K562 (cell line): Measurements from ENCODE around the gene FRMD4A. TPM values are rescaled to one million over a fixed set of nuclear protein-coding genes. Genes with fewer than 3 reads are reported as not detected.

Experiments used
- ATAC-seq: fragments of 200-7000 bp; cut with Tn5 transposase; 3 replicates; pipeline ENCODE4 v1.9.1; 2020; ENCODE audit warnings: moderate library complexity
- BruUV-seq: library from RNA; stranded (reverse); fragments of 400-500 nt; replicated peaks from 2 replicates; lab custom pipeline; 2021; lab: Mats Ljungman, UMichigan
- CTCF ChIA-PET: fragments of 300-600 bp; formaldehyde crosslinking; extraction: SDS; loops from one replicate; lab custom pipeline; 2021; ENCODE audit warnings: low intra/inter-chr PET ratio; lab: Yijun Ruan, JAX
- POLR2A ChIA-PET: fragments of 300-600, 350-650 bp; sonication (Branson Sonifier 250); formaldehyde crosslinking; extraction: SDS; loops from one replicate; lab custom pipeline; 2021; ENCODE audit warnings: antibody characterized with exemption, inconsistent platforms; lab: Yijun Ruan, JAX
- DNase-seq, 4 experiments: peaks; one replicate each; pipeline versions ENCODE4 v3.0.0 to v3.0.0-alpha.2; 2011 to 2018; ENCODE audit warnings: low spot score in 3 of 4, mixed read lengths in 3 of 4; ENCODE audit errors: extremely low read depth in 1 of 4
- FAIRE-seq: peaks from 2 replicates; lab custom pipeline; 2011; peaks lifted over from hg19 to GRCh38; lab: Jason Lieb, UNC
- H2AFZ ChIP-seq: 2 replicates; pipeline ENCODE4 v1.6.0; 2011; ENCODE audit warnings: low read depth, low read length, control low read depth, inconsistent platforms
- H3K27ac ChIP-seq: fragments of 200-600 bp; 3 replicates; pipeline ENCODE4 v1.8.0; 2011; ENCODE audit warnings: low read depth, mild to moderate bottlenecking, control low read depth, inconsistent platforms, low read length, moderate library complexity, mixed read lengths; ENCODE audit errors: extremely low read depth
- H3K27me3 ChIP-seq, 2 experiments: fragments of 300-600 bp in 1 of 2; 2 replicates in 1 of 2; 3 replicates in 1 of 2; pipeline versions ENCODE4 v1.6.0 to v1.8.0; 2011; ENCODE audit warnings: inconsistent platforms in 2 of 2, low read length in 2 of 2, mild to moderate bottlenecking in 1 of 2, mixed read lengths in 1 of 2, moderate library complexity in 1 of 2; ENCODE audit not compliant: control insufficient read depth in 2 of 2, insufficient read depth in 2 of 2
- H3K36me3 ChIP-seq: fragments of 300-600 bp; 3 replicates; pipeline ENCODE4 v1.8.0; 2011; ENCODE audit warnings: mild to moderate bottlenecking, low read length, inconsistent platforms; ENCODE audit not compliant: control insufficient read depth, insufficient read depth
- H3K4me1 ChIP-seq, 2 experiments: fragments of 200-600 bp in 1 of 2; replicated peaks in 1 of 2; 2 replicates in 1 of 2; 3 replicates in 1 of 2; pipeline versions ENCODE4 v1.5.1 to v1.8.0; 2011; ENCODE audit warnings: inconsistent platforms in 2 of 2, low read length in 2 of 2, mild to moderate bottlenecking in 1 of 2, mixed read lengths in 1 of 2, moderate library complexity in 1 of 2; ENCODE audit not compliant: control insufficient read depth in 2 of 2, insufficient read depth in 2 of 2
- H3K4me2 ChIP-seq: 2 replicates; pipeline ENCODE4 v1.6.1; 2011; ENCODE audit warnings: low read length, control low read depth, inconsistent platforms, mixed read lengths; ENCODE audit not compliant: insufficient read depth
- H3K4me3 ChIP-seq: fragments of 200-600 bp; sonication (generic), shearing (Covaris generic); 2 replicates; pipeline ENCODE4 v1.5.1; 2016; ENCODE audit warnings: control low read depth, inconsistent platforms
- H3K79me2 ChIP-seq: fragments of 200-600 bp; 3 replicates; pipeline ENCODE4 v1.8.0; 2011; ENCODE audit warnings: low read length, inconsistent platforms; ENCODE audit not compliant: control insufficient read depth, insufficient read depth
- H3K9ac ChIP-seq, 2 experiments: 2 replicates each; pipeline versions ENCODE4 v1.6.0 to v1.6.1; 2011; ENCODE audit warnings: low read depth in 2 of 2, low read length in 2 of 2, control low read depth in 1 of 2, inconsistent platforms in 1 of 2, mild to moderate bottlenecking in 1 of 2, mixed read lengths in 1 of 2; ENCODE audit not compliant: insufficient read depth in 1 of 2
- H3K9me1 ChIP-seq: one replicate; pipeline ENCODE4 v1.6.0; 2011; ENCODE audit warnings: inconsistent platforms, mild to moderate bottlenecking, low read length, moderate library complexity; ENCODE audit not compliant: control insufficient read depth, insufficient read depth
- H3K9me3 ChIP-seq: replicated peaks from 2 replicates; pipeline ENCODE4 v1.5.1; 2011; ENCODE audit warnings: low read depth, low read length, inconsistent platforms; ENCODE audit not compliant: control insufficient read depth, insufficient read depth
- H4K20me1 ChIP-seq: replicated peaks from 2 replicates; pipeline ENCODE4 v1.6.1; 2011; ENCODE audit warnings: low read length, inconsistent platforms, mixed read lengths; ENCODE audit not compliant: control insufficient read depth, insufficient read depth
- CEBPZ ChIP-seq: fragments of 150-350 bp; IDR thresholded peaks from 2 replicates; pipeline ENCODE4 v1.6.1; 2014; ENCODE audit warnings: low read depth, mild to moderate bottlenecking, low read length, borderline replicate concordance
- CXXC5 ChIP-seq: fragments of 250-450 bp; sonication (Bioruptor Pico); IDR thresholded peaks from 2 replicates; pipeline ENCODE4 v1.8.0; 2022; ENCODE audit warnings: inconsistent platforms, mild to moderate bottlenecking, moderate library complexity
- ESRRA ChIP-seq: fragments of 450-650 bp; IDR thresholded peaks from 2 replicates; pipeline ENCODE4 v1.6.1; 2014; ENCODE audit warnings: low read depth, mild to moderate bottlenecking, moderate library complexity, borderline replicate concordance
- GATA2 ChIP-seq: sonication (generic); formaldehyde crosslinking; IDR thresholded peaks from 2 replicates; pipeline ENCODE4 v1.4.0; 2020; ENCODE audit warnings: mild to moderate bottlenecking, missing genetic modification reagents
- GTF2A2 ChIP-seq: IDR thresholded peaks from 2 replicates; pipeline ENCODE4 v1.6.1; 2016; ENCODE audit warnings: mild to moderate bottlenecking, missing genetic modification characterization, missing compliant biosample characterization
- HDAC2 ChIP-seq: fragments of 450-650 bp; IDR thresholded peaks from 2 replicates; pipeline ENCODE4 v1.6.1; 2016; ENCODE audit warnings: mild to moderate bottlenecking
- MCM7 ChIP-seq, 2 experiments: fragments of 450-650 bp; IDR thresholded peaks; 2 replicates each; pipeline ENCODE4 v1.6.1; 2016 to 2018
- MLLT1 ChIP-seq, 2 experiments: fragments of 450-650 bp; IDR thresholded peaks; 2 replicates each; pipeline ENCODE4 v1.6.1; 2016
- MYBL2 ChIP-seq, 2 experiments: fragments of 450-650 bp in 1 of 2; sonication (generic) in 1 of 2; formaldehyde crosslinking in 1 of 2; IDR thresholded peaks; 2 replicates each; pipeline versions ENCODE4 v1.6.1 to v1.8.1; 2017 to 2022; ENCODE audit warnings: borderline replicate concordance in 1 of 2, inconsistent platforms in 1 of 2, low read depth in 1 of 2, mild to moderate bottlenecking in 1 of 2, missing genetic modification reagents in 1 of 2, moderate library complexity in 1 of 2
- NR4A1 ChIP-seq, 2 experiments: fragments of 250-450 bp in 1 of 2; fragments of 450-650 bp in 1 of 2; sonication (Bioruptor Pico) in 1 of 2; IDR thresholded peaks; 2 replicates each; pipeline versions ENCODE4 v1.4.0 to v1.6.1; 2016 to 2020; ENCODE audit warnings: mild to moderate bottlenecking in 2 of 2, missing compliant biosample characterization in 1 of 2, missing genetic modification characterization in 1 of 2, moderate library complexity in 1 of 2
- POLR2AphosphoS5 ChIP-seq: IDR thresholded peaks from 2 replicates; pipeline ENCODE4 v1.6.1; 2011; ENCODE audit warnings: mild to moderate bottlenecking, low read depth, low read length, moderate library complexity; ENCODE audit not compliant: control insufficient read depth, insufficient read depth
- PURB ChIP-seq: sonication (generic); formaldehyde crosslinking; IDR thresholded peaks from 2 replicates; pipeline ENCODE4 v1.9.0; 2021; ENCODE audit warnings: low read depth, mild to moderate bottlenecking, missing genetic modification reagents
- RBBP5 ChIP-seq: fragments of 200-600 bp; sonication (generic); IDR thresholded peaks from 2 replicates; pipeline ENCODE4 v1.6.1; 2012; ENCODE audit warnings: borderline replicate concordance, mild to moderate bottlenecking, low read length, control low read depth, inconsistent platforms; ENCODE audit not compliant: insufficient read depth, poor library complexity, severe bottlenecking
- ZNF436 ChIP-seq: fragments of 250-450, 450-650 bp; sonication (Bioruptor Pico); formaldehyde crosslinking; IDR thresholded peaks from 2 replicates; pipeline ENCODE4 v1.7.0; 2020; ENCODE audit warnings: mild to moderate bottlenecking
- WGBS: fragments of 100-300 bp; shearing (Covaris generic); methylation state at CpG from one replicate; pipeline ENCODE4 v1.1.6; 2016; ENCODE audit warnings: low coverage, mixed read lengths; ENCODE audit not compliant: insufficient coverage; ENCODE audit errors: missing lambda C conversion rate; 5-methylcytosine and 5-hydroxymethylcytosine counted together
- in situ Hi-C: fragments of 300-500 bp; cut with MboI; formaldehyde crosslinking; loops from 4 replicates; pipeline ENCODE4 v1.15.0; 2018; ENCODE audit warnings: inconsistent platforms, mixed read lengths
- intact Hi-C: fragments of 100-400 bp; cut with micrococcal nuclease; formaldehyde crosslinking; loops from 2 replicates; pipeline ENCODE4 v1.14.2; 2022
- polyA plus RNA-seq, 8 experiments: library from polyadenylated mRNA; depleted of rRNA in 4 of 8; stranded (reverse) in 5 of 8; unstranded in 3 of 8; fragments of >200 nt; fragmentation: Nextera tagmentation in 2 of 8; fragmentation: Illumina TruSeq in 1 of 8; extraction: Ambion mirVana in 2 of 8; extraction: Trizol in 1 of 8; gene quantifications; 2 replicates each; pipeline versions ENCODE4 v1.2.1 to v1.2.3, GENCODE V29; 2011 to 2014; ENCODE audit warnings: inconsistent platforms in 1 of 8, missing spikeins in 1 of 8
- total RNA-seq, 7 experiments: library from RNA; depleted of rRNA in 6 of 7; stranded (reverse); fragments of >200 nt in 6 of 7; fragmentation: Illumina TruSeq in 2 of 7; extraction: Trizol in 2 of 7; gene quantifications; 2 replicates each; pipeline versions ENCODE4 v1.2.1 to v1.2.3, GENCODE V29; 2011 to 2021; ENCODE audit warnings: low replicate concordance in 1 of 7
- TF ChIP-seq, protein P1 (sequence below): fragments of 250-450 bp; sonication (Bioruptor Pico); IDR thresholded peaks from 2 replicates; pipeline ENCODE4 v1.5.0; 2020; ENCODE audit warnings: mild to moderate bottlenecking

The FRMD4A gene
- total and polyA plus RNA-seq, 9 of the 15 experiments (the other 6 are each of a cell fraction or from before 2014, with no cell fraction given): 0.80 to 5.2 (median 3.0) TPM

DNA sequence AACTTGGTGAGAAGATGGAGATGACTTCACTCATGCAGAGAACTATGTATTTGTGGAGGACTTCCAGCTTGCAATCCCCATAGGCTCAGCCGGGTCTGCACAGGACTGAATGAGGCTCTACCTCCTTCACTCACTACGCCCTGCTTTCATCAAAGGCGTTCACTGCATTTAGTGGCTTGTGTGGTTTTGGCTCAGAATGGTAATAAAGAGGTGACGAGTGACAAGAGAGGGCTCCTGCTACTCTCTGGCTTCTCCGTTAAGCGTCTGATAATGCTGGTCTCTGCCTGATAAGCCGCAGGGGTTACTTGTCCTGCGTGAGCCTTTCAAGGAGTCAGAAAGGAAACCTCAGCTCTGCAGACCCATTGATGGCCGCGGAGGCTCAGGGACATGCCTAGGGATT is 400.6 kb downstream of the FRMD4A start:
- in situ Hi-C loops (no loop called here), intact Hi-C loops (no loop called here)
- Histone ChIP-seq H2AFZ (no peak overlapping the region), H3K27ac (no peak overlapping the region), H3K4me3 (no peak overlapping the region), H3K36me3 (no peaks in the 10 kb centered on the region), H3K9me1 (peaks cover 3% of the 10 kb centered on the region), H3K9ac (no peak overlapping the region), H3K4me1 (no peaks in the 10 kb centered on the region), H3K4me2 (no peak overlapping the region), H3K27me3 (no peaks in the 10 kb centered on the region; a peak in 2 of 5 replicates), H4K20me1 (0 out of 2 replicates have a peak, but pooled peaks cover 3% of the 10 kb centered on the region), H3K9me3 (no peaks in the 10 kb centered on the region), H3K79me2 (no peaks in the 10 kb centered on the region)
- BruUV-seq: no TSS peak
- ATAC-seq (peak; percentile 83), DNase-seq (peak; percentile 40 to 68 (median 42)), FAIRE-seq (peak; percentile 74)
- POLR2A ChIA-PET: no interaction called here
- under 1% methylated on average over 10 of the region's 10 CpGs for WGBS
- CTCF ChIA-PET: no interaction called here
- TF ChIP-seq HDAC2 (no peak), GTF2A2 (tag) (no peak), MLLT1 (IDR thresholded peaks at IDR 0.05) (peak in 1 of 2 experiments; percentile 70; a peak in 1 of 4 replicates), GATA2 (peak; percentile 37; the same call in 1 of the 2 replicates), RBBP5 (no peak), PURB (CRISPR knock-in tag) (no peak), ZNF436 (CRISPR knock-in tag) (no peak), CEBPZ (no peak), MCM7 (IDR thresholded peaks at IDR 0.05) (no peak), ESRRA (peak; percentile 63; the same call in 1 of the 2 replicates), POLR2AphosphoS5 (peak; percentile 55; the same call in 1 of the 2 replicates), NR4A1 (CRISPR knock-in tag; IDR thresholded peaks at IDR 0.05) (no peak), NR4A1 (tag; IDR thresholded peaks at IDR 0.05) (no peak), CXXC5 (CRISPR knock-in tag) (peak; percentile 76), MYBL2 (IDR thresholded peaks at IDR 0.05; ENCODE audit: low read depth) (no peak), MYBL2 (CRISPR knock-in tag; IDR thresholded peaks at IDR 0.05; ENCODE audit: borderline replicate concordance) (no peak)
- TF ChIP-seq, protein P1, sequence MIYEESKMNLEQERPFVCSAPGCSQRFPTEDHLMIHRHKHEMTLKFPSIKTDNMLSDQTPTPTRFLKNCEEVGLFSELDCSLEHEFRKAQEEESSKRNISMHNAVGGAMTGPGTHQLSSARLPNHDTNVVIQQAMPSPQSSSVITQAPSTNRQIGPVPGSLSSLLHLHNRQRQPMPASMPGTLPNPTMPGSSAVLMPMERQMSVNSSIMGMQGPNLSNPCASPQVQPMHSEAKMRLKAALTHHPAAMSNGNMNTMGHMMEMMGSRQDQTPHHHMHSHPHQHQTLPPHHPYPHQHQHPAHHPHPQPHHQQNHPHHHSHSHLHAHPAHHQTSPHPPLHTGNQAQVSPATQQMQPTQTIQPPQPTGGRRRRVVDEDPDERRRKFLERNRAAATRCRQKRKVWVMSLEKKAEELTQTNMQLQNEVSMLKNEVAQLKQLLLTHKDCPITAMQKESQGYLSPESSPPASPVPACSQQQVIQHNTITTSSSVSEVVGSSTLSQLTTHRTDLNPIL (CRISPR knock-in tag): no peak
